Activated CD4-positive, alpha-beta T cell treated with anti-CD3 and anti-CD28 coated beads, Interleukin-2, Interleukin-6, amounts not matched to agents 100 ng/mL and 50 ng/mL, durations not matched to agents 16 hours and 8 hours (primary cell): ENCODE data around the gene SPOCK2.
"Not testable (repeated sequence)": the region's sequence is repeated elsewhere in the genome, so short reads cannot be mapped to it uniquely, and the experiment has no call there.

Experiments
- DNase-seq: peaks from one replicate; pipeline ENCODE4 v3.0.0-alpha.2; 2020

The SPOCK2 gene

GRCh38 chr10:72050873-72051272 is 37.5 kb downstream of the SPOCK2 start:
- no peak for DNase-seq

GRCh38 chr10:72049969-72050781 is 38.2 kb downstream of the SPOCK2 start:
- DNase-seq: no peak

GRCh38 chr10:72049472-72049871 is 38.9 kb downstream of the SPOCK2 start:
- no peak for DNase-seq

- peak; percentile 92 for DNase-seq
These were observed 39.8 kb downstream of the SPOCK2 start for GRCh38 chr10:72048450-72049124.

- DNase-seq: no peak
These were observed 42.8 kb downstream of the SPOCK2 start for GRCh38 chr10:72045586-72045985.

GRCh38 chr10:72044417-72045041 is 43.8 kb downstream of the SPOCK2 start:
- DNase-seq: no peak

GRCh38 chr10:72043016-72043834 is 45.1 kb downstream of the SPOCK2 start:
- DNase-seq: no peak

GRCh38 chr10:72041491-72041890 is 46.9 kb downstream of the SPOCK2 start:
- DNase-seq: no peak

GRCh38 chr10:72039377-72039776 is 49.0 kb downstream of the SPOCK2 start:
- no peak for DNase-seq

GRCh38 chr10:72038458-72039001 is 49.8 kb downstream of the SPOCK2 start:
- DNase-seq: no peak

GRCh38 chr10:72037811-72038210 is 50.5 kb downstream of the SPOCK2 start:
- DNase-seq: no peak

GRCh38 chr10:72037266-72037665 is 51.1 kb downstream of the SPOCK2 start:
- DNase-seq: no peak

GRCh38 chr10:72035252-72035887 is 53.0 kb downstream of the SPOCK2 start:
- no peak for DNase-seq

GRCh38 chr10:72034761-72035160 is 53.6 kb downstream of the SPOCK2 start:
- DNase-seq: no peak

- no peak for DNase-seq
These were observed 54.3 kb downstream of the SPOCK2 start for GRCh38 chr10:72034040-72034499.

GRCh38 chr10:72032409-72033162 is 55.8 kb downstream of the SPOCK2 start:
- DNase-seq: not testable (repeated sequence)

- DNase-seq: no peak
These were observed 56.6 kb downstream of the SPOCK2 start for GRCh38 chr10:72031706-72032105.

- DNase-seq: no peak
These were observed 57.4 kb downstream of the SPOCK2 start for GRCh38 chr10:72030762-72031543.

GRCh38 chr10:72029414-72029813 is 58.9 kb downstream of the SPOCK2 start:
- no peak for DNase-seq

GRCh38 chr10:72027498-72027897 is 60.9 kb downstream of the SPOCK2 start:
- DNase-seq: no peak
